NCI-H1436 treated with DMSO at 0.1 percent for 48 hours (cell line): ENCODE results near the gene VANGL2.

Experiments used
- DNase-seq: peaks from one replicate; lab custom pipeline; 2025; lab: John Stamatoyannopoulos, UW

The VANGL2 gene

GRCh38 chr1:160400223-160400645, at the start of gene VANGL2:
Gene VANGL2, plus strand, starts transcription at chr1:160400564. Its CDS starts 15,274 bp downstream, at chr1:160415838.
- no peak for DNase-seq

GRCh38 chr1:160351629-160352028, 48.7 kb upstream of the VANGL2 start:
- DNase-seq: no peak

- DNase-seq: no peak
Measured at GRCh38 chr1:160352555-160352954, 47.8 kb upstream of the VANGL2 start.

- no peak for DNase-seq
Measured at GRCh38 chr1:160353223-160353622, 47.1 kb upstream of the VANGL2 start.

- no peak for DNase-seq
Measured at GRCh38 chr1:160354388-160354985, 45.9 kb upstream of the VANGL2 start.

GRCh38 chr1:160357286-160358002, 42.9 kb upstream of the VANGL2 start:
- DNase-seq: no peak

- no peak for DNase-seq
Measured at GRCh38 chr1:160358073-160358472, 42.3 kb upstream of the VANGL2 start.

GRCh38 chr1:160359559-160360226, 40.7 kb upstream of the VANGL2 start:
- no peak for DNase-seq

GRCh38 chr1:160360227-160360695, 40.1 kb upstream of the VANGL2 start:
- no peak for DNase-seq

- no peak for DNase-seq
Measured at GRCh38 chr1:160361199-160361598, 39.2 kb upstream of the VANGL2 start.

GRCh38 chr1:160361814-160362167, 38.6 kb upstream of the VANGL2 start:
- DNase-seq: no peak

- no peak for DNase-seq
Measured at GRCh38 chr1:160362168-160362957, 38.0 kb upstream of the VANGL2 start.

- DNase-seq: no peak
Measured at GRCh38 chr1:160363010-160363409, 37.4 kb upstream of the VANGL2 start.

GRCh38 chr1:160363951-160364735, 36.2 kb upstream of the VANGL2 start:
- no peak for DNase-seq

GRCh38 chr1:160365325-160365724, 35.0 kb upstream of the VANGL2 start:
- no peak for DNase-seq

GRCh38 chr1:160366731-160367515, 33.4 kb upstream of the VANGL2 start, which contains the start of gene NHLH1:
Gene NHLH1, plus strand, starts transcription at chr1:160367071. Its CDS starts 3,661 bp downstream, at chr1:160370732.
- DNase-seq: no peak

GRCh38 chr1:160367516-160367900, 32.9 kb upstream of the VANGL2 start:
- DNase-seq: no peak

GRCh38 chr1:160367934-160368923, 32.1 kb upstream of the VANGL2 start:
- DNase-seq: no peak

GRCh38 chr1:160369087-160369486, 31.3 kb upstream of the VANGL2 start:
- DNase-seq: no peak
